HG03558 (cell line): ENCODE measurements around the gene CLEC16A.
"Not testable (repeated sequence)": the region's sequence is repeated elsewhere in the genome, so short reads cannot be mapped to it uniquely, and the experiment has no call there.

Experiments
- ATAC-seq: cut with Tn5 transposase; IDR thresholded peaks from one replicate; pipeline ENCODE4 v1.9.1; 2021; ENCODE audit warnings: moderate number of reproducible peaks; ENCODE audit not compliant: unreplicated experiment; ENCODE audit errors: extremely low read depth

The CLEC16A gene

DNA sequence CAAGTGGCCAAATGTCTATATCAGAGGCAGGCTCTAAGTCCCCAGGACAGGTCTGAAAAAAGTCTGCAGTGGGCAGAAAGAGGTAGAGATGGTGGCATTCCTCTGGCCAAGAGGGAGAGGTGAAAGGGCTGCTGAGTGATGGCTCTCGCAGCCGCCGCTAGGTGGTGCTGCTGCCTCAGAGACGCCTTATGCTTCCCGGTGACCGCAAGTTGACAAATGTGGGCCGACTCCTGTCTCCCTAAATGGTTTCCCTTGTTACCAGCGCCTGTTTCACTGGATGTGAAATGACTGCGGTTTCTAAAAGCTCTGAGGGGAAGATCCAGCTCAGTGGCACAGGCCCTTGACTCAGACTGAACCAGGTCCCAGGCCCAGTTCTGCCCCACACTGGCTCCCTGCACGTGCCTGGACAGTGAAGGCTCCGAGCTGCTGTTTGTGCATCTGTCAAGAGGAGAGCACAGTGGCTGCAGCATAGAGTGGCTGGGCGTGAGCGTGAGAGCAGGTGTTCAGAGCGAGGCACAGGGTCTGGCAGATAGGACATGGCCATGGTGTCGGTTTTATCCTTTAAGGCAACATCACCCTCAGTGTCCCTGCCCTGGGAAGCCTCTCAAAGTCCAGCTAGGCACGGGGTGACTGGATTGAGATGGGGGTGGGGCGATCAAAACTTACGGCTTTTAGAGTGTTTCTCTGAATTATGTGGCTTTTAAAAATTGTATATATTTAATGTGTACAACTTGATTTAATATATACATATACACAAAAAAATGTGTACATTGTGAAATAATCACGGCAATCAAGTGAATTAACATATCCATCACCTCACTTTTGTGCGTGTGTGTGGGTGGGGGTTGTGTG, 19.9 kb downstream of the CLEC16A start:
- no peak for ATAC-seq

DNA sequence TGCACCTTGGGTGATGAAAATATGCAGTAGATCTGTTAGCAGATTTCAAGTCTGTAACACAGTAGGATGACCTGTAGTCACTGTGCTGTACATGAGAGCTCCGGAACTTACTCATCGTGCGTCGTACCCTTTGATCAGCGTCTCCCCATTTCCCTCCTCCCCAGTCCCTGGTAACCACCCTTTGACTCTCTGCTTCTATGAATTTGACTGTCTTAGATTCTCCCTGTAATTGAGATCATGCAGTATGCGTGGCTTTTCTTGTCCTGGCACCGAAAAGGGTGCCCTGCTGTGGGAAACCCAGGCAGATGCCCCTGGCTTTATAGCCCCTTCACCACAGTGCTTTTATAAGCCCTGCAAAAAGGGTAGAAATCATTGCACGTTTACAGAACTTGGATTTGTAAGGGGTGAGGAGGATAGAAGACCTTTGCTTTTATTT, 20.5 kb downstream of the CLEC16A start:
- ATAC-seq, result no peak

DNA sequence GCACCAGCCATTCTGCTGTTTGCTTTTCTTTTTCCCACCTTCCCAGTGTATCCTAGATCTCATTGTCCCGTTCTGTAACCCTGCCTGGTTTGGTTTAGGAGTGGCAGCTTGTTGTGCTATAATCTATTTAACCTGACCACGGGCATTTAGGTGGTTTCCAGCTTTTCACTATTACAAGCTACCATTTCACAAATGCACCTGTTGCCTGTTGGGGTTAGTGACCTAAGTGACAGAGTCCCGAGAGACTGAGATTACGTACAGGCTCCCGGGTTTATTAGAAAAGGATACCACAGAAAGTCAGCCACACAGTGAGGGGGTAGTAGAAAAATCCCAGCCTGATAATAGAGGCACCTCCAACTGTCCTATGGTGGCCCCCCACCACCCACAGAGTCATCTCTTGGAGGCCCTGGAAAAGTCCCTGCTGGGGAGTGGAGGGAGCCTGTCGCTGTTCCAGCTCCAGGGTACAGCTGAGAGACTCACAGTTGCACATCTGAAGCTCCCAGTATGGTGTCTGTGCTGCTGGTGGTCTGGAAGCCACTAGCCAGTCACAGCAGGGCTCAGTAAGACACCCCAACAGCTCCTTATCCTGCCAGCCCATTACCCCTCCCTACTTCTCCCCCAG, 21.2 kb downstream of the CLEC16A start:
- ATAC-seq, result peak; percentile 43

DNA sequence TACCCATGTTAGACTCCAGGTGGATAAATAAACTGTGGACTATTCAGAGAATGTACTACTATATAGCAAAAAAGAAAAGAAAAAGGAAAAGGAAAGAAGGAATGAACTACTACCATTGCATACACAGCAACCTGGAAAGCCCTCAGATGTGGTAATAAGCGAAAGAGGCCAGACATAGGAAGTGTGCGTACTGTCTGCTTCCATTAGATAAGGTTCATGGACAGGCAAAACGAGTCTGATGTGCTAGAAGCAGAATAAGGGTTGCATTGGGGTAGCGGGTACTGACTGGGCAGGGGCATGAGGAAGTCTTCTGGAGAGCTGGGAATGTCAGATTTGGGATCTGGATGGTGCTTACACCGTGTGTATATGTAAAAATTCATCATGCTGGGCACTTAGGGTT, 21.8 kb downstream of the CLEC16A start:
- no peak for ATAC-seq

DNA sequence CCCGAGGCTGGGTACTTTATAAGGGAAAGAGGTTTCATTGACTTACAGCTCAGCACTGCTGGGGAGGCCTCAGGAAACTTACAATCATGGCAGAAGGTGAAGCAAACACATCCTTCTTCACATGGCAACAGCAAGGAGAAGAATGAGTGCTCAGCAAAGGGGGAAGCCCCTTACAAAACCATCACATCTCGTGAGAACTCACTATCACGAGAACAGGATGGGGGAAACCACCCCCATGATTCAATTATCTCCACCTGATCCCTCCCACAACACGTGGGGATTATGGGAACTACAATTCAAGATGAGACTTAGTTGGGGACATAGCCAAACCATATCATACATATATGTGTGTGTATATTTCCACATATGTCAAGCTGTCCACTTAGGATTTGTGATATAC, 22.2 kb downstream of the CLEC16A start:
- not testable (repeated sequence) for ATAC-seq

DNA sequence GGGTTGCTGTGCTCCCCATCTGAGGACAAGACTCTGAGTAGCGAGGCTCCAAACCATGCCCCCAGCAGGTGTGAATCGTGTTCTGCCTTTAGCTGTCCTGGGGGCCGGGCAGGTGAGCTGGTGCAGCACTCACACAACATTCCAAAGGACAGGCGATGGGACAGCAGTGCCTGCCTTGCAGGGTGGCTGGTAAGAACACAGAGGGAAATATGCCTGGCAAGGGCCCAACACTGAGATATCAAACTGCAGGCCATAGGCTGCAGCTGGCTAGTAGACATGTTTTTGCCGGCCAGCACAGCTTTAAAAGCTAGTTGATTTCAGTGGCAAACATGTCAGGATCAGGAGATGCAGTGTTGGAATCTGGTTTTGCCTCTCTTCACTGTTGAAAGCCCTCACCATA, 23.6 kb downstream of the CLEC16A start:
- ATAC-seq, result no peak

DNA sequence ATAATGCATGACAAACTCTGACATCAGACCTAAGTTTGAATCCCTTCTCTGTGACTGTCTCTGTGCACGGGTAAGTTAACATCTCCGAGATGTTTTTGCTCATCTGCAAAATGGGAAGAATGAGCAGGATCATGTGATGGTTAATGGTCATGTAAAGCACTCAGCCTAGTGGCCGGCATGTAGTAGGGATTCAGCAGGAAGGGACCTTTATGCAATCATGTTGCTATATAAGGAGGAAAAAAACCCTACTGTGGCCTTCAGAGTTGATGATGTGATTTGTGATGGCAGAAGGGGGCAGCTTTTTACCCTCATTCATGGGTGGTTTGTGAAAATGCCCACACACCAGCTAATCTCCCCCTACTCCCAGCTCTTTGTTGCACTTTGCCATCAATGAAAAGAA, 24.1 kb downstream of the CLEC16A start:
- no peak for ATAC-seq

DNA sequence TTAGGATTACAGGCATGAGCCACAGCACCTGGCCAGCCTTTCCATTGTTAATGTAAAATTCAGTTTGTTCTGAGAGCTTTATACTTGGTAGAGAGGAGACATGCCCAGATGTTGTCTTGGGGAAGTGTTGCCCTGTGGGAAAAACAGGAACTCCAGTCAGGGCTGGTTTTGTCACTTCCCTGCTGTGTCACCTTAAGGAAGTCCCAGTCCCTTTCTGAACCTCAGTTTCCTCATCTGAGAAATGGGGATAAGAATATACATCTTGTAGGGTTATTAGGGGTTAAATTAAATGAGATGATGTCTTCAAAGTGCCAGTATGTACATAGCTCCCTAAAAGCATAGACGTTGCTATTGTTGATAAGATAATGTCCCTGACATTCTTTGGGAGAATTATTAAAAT, 25.3 kb downstream of the CLEC16A start:
- no peak for ATAC-seq

DNA sequence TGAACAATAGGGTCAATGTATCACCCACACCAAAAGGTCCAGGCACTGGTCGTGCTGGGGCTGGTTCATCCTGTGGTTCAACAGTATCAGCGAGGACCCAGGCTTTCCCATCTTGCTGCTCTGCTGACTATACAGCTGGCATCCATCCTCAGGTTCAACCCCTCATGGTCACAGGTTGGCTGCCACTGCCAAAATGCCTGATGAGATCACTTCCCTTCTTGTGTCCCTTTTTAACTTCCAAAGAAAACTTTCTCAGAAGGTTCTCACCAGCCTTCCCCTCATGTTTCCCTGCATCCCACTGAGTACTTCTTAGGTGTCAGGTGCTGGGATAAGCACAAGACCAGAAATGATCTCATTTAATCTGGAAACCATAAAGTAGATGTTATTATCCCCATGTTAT, 25.7 kb downstream of the CLEC16A start:
- no peak for ATAC-seq

DNA sequence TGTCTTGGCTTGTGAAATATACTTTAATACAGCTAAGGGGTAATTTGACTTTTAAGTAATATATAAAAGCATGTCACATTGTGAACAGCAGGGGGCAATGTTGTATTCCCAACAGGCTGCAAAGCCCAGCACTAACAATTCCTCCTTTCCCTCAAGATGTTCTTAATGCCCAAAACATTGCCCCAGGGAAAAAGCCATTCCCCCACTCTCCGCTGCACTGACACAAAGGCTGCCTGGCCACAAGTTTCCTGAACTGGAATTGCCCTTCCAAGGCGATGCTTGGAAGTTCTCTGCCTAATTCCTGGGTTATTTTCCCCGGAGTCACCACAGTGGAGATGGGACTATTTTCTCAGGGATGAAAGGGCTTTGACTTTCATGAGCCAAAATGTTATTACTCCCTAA, 27.2 kb downstream of the CLEC16A start:
- ATAC-seq, result no peak

DNA sequence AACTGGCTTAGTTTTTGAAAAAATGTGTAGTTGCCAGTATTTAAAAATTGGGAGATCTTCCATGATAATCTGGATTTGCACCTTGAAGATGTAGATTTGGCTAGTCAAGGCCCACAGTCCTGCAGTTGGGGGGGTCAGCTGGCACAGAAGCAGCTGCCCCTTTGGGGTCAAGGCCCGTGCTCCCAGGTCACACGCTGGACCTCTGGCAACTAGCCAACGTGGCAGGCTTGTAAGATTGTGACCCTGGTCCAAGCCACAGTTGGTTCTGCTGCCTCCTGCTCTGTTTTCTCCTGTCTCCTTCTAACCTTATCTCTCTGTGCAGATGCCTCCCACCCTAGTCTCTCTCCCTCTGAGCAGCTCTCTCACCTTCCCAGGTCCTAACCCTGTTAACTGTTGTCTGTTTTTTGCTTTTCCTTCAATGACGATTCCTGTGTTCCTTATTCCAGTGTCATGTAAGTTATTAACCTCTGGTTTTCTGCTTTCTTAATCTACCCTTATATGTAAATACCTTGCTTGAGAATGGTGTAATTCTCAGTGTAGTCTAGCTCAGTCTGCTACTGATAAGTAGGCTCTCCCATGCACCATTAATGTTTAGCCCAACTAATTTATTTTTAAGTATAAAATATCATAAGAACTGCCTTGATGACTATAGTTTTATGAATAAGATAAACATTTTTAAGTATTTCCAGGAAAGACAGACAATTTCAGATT, 27.9 kb downstream of the CLEC16A start:
- no peak for ATAC-seq

DNA sequence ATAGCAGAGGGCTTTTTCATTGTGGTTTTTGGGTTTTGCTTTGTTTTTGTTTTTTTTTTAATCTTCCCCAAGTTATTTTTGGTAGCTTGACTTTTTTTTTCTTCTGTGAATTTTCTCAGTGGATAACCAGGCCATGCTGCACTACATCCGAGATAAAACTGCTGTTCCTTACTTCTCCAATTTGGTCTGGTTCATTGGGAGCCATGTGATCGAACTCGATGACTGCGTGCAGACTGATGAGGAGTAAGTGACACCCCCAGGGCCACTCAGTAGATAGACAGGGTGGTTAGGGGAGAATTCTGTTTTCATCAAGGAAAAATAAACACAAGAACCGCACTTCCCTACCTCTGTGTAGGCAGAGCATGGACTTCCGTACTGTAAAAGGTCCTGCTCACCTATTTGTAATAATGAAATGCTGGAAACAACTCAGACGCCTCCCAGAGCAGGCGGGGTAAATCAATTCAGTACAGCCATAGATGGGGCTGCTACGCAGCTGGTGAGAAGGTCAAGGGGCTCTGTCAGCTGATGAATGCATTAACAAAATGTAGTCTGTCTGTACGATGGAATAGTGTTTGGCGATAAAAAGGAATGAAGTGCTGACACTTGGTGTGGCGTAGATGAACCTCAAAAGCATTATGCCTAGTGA, 28.6 kb downstream of the CLEC16A start:
- no peak for ATAC-seq

DNA sequence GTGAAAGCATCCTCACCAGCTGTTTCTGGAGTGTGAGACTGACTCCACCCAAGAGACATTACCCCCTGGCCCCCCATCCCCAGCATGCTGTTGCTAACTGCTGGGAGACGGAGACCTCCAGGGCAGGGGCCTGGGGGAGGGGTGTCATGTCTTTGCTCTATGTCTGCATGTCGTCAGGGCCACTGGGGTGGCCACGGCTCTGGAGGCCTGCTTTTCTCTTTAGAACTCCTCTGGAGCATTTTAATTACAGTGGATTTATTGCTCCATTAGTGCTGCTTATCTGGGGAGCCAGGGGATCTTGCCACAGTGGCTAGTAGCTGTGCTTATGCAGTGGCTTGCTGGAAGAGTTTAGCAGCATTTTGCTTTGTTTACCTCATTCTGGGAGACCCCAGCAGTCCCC, 32.3 kb downstream of the CLEC16A start:
- ATAC-seq, result no peak

DNA sequence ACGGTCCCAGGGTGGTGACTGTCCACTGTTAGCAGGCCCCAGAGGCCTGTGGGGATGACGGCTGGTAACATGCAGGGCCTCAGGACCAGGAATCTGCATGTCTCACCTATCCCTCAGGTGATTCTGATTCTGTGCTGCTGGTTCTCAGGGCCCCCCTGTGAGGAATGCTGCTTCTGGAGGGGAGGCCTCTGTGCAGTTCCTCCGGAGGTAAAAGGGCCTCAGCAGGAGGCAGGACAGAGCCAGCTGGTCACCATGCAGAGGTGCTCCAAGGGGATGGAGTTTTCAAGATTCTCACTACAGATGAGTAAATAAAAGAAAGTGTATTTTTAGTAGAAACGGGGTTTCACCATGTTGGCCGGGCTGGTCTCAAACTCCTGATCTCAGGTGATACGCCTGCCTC, 33.8 kb downstream of the CLEC16A start:
- ATAC-seq, result no peak

DNA sequence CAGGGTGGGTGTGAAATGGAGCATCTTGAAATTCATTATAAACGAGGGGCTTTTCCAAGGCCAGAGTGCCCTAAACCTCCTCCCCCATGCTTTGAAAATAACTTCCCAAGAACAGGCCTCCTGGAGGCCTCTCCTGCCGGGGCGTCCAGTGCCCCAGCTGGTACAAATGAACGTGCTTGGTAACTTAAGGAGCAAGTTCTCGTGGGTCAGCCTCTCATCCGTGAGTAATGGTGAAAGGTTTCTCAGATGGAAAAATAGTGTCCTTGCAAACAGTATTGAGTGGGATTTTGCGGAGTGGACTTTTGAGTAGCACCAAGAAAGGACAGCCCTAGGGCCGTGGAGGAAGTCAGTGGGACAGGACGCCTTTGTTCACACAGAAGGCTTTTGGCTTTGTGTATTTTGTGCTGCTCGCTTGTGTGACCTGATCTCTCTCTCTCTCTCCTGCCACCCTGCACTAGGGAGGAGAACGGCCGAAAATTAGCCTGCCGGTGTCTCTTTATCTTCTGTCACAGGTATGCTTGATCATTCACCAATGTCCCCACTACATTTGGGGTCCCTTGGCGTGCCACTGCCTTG, 34.6 kb downstream of the CLEC16A start:
- no peak for ATAC-seq

DNA sequence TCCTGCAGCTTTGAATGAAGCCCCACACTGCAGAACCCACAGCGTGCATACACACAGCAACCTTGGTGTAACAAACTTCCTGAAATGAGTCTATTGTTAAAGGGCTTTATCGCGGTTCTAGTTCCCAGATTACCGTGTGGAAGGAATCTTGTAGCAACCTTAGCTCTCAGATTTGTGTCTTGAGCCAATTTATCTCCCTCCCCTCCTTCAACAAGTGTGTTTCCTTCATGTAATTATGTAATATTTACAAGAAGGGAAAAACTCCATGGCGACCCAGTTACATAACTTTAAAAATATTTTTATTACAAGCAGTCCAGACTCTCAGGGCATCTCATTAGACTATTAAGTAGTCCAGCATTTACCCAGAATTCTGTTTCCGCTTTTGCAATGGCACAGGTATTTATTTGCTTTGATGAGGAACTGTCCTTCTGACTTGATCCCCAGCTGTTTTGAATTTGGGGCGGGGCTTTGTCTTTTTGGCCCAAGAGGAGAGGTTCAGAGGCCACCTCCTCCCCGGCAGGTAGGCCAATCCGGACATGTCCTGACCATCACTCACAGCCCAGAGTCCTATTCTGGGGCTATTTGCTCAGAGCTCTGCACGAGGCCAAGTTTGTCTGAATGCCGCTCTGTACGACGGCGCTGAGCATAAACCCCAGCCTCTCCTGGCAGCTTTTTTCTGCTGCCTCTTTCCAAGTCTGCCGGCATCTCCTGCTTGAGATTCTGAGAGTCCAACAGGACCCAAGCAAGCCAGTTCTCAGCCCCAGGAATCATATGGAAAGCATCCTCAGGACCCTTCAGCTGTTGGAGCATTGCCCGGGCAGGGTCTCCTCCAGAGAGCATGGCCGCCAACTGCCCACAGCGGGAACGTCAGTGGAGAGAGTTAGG, 35.6 kb downstream of the CLEC16A start:
- no peak for ATAC-seq

DNA sequence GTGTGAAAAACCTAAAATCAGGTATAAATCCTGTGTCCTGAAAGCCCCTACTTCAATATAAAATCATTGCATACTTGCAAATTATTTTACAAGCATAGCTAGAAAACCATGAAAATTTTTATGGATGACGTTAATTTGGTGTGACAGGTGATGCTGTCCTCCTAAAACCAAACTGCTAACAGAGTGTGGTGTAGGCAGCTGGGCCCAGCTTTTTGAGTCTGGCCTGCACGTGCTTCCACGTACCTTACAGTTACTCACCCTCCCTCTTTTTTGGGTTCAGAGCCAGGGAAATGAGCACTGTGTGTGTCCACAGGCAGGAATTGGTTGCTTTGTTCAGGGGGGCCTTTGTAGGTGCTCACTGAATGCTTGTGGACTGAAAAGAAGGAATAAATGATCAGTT, 36.4 kb downstream of the CLEC16A start:
- ATAC-seq, result no peak

DNA sequence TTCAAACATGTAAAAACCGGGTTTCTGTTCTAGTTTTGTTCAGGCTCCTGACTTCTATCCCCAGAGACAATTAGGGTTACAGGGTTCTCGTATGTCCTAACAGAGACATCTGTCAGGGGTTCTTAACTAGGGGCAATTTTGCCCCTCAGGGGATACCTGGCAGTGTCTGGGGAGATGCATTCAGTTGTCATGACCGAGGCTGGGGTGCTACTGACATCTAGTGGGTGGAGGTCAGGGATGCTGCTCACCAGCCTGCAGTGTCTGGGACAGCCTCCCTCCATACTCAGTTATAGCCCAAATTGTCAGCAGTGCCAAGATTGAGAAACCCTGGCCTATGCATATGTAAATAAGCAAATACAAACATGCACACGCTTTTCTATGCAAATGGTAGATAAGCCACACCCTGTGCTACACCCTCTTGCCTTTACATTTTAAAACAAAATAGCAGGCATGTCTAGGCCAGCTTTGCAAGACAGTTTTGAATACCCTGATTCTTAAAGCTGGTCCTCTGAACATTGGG, 37.4 kb downstream of the CLEC16A start:
- peak; percentile 40 for ATAC-seq

DNA sequence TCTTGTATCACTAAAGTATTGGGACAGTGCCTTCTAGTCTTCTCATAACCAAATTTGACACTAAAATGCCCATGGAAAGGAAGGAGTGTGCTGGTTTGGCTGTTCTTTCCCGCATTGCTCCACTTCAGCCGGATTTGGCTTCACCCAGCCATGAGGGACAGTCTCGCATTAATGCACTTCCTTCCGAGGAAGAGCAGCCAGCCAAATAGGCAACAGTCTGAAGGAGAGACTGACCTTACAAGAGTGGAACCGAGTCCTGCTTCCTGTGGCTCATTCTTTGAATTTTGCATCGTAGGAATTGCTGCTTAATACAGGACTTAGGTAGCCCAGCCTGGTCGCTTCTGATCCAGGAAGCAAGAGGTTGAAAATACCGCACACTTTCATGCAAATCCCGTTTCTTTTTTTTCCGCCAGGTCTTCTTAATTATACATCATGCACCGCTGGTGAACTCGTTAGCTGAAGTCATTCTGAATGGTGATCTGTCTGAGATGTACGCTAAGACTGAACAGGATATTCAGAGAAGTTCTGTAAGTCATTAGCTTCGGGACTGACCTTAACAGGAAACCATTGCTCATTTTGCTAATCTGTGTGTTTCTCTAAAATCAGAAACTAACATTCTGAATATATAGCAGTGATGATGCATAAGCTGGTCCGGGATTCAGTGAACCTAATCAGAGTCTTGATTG, 38.2 kb downstream of the CLEC16A start:
- no peak for ATAC-seq
